H9 (cell line): ENCODE data around the gene SLC6A7. TPM values are rescaled to one million over a fixed set of nuclear protein-coding genes. Genes with fewer than 3 reads are reported as not detected.

Experiments used
- DNase-seq: peaks from one replicate; pipeline ENCODE4 v3.0.0-alpha.2; 2017
- H2AFZ ChIP-seq: one replicate; pipeline ENCODE4 v1.6.1; 2013; ENCODE audit warnings: mild to moderate bottlenecking, low read length, control low read depth, moderate library complexity
- H2AK5ac ChIP-seq: 2 replicates; pipeline ENCODE4 v1.6.1; 2013; ENCODE audit warnings: low read length, control low read depth, mixed read lengths; ENCODE audit not compliant: insufficient read length
- H2BK120ac ChIP-seq: one replicate; pipeline ENCODE4 v1.6.1; 2013; ENCODE audit warnings: low read depth, mild to moderate bottlenecking, low read length, control low read depth, inconsistent platforms; ENCODE audit not compliant: poor library complexity, severe bottlenecking
- H2BK12ac ChIP-seq: 2 replicates; pipeline ENCODE4 v1.6.1; 2013; ENCODE audit warnings: low read length, control low read depth, mixed read lengths, low read depth; ENCODE audit not compliant: insufficient read length
- H2BK15ac ChIP-seq: 2 replicates; pipeline ENCODE4 v1.6.1; 2013; ENCODE audit warnings: low read depth, low read length, control low read depth
- H2BK20ac ChIP-seq: one replicate; pipeline ENCODE4 v1.6.1; 2013; ENCODE audit warnings: low read depth, mild to moderate bottlenecking, low read length, control low read depth, inconsistent platforms; ENCODE audit not compliant: poor library complexity, severe bottlenecking
- H2BK5ac ChIP-seq: 2 replicates; pipeline ENCODE4 v1.6.1; 2013; ENCODE audit warnings: low read length, control low read depth, mixed read lengths; ENCODE audit not compliant: insufficient read length
- H3K14ac ChIP-seq: 2 replicates; pipeline ENCODE4 v1.6.1; 2013; ENCODE audit warnings: low read length, control low read depth; ENCODE audit not compliant: insufficient read depth
- H3K18ac ChIP-seq: 2 replicates; pipeline ENCODE4 v1.6.1; 2013; ENCODE audit warnings: low read depth, mild to moderate bottlenecking, mixed read lengths, low read length, control low read depth; ENCODE audit not compliant: insufficient read length
- H3K23ac ChIP-seq: 2 replicates; pipeline ENCODE4 v1.6.1; 2013; ENCODE audit warnings: low read length, control low read depth, mixed read lengths, low read depth; ENCODE audit not compliant: insufficient read length
- H3K23me2 ChIP-seq: 2 replicates; pipeline ENCODE4 v1.6.1; 2013; ENCODE audit warnings: low read depth, mild to moderate bottlenecking, mixed read lengths, low read length, control low read depth; ENCODE audit not compliant: insufficient read length, poor library complexity, severe bottlenecking
- H3K27ac ChIP-seq: 2 replicates; pipeline ENCODE4 v1.5.1; 2013; ENCODE audit warnings: low read length, control low read depth, mixed read lengths, low read depth; ENCODE audit not compliant: insufficient read length
- H3K27me3 ChIP-seq: 2 replicates; pipeline ENCODE4 v1.6.1; 2013; ENCODE audit warnings: low read length, control low read depth, inconsistent platforms; ENCODE audit not compliant: insufficient read depth
- H3K4ac ChIP-seq: 2 replicates; pipeline ENCODE4 v1.6.1; 2013; ENCODE audit warnings: low read depth, mild to moderate bottlenecking, control low read depth, inconsistent platforms, low read length, moderate library complexity
- H3K4me1 ChIP-seq: 2 replicates; pipeline ENCODE4 v1.6.1; 2013; ENCODE audit warnings: low read length, control low read depth, inconsistent platforms; ENCODE audit not compliant: insufficient read depth
- H3K4me2 ChIP-seq: 2 replicates; pipeline ENCODE4 v1.6.1; 2013; ENCODE audit warnings: low read length, control low read depth, mixed read lengths; ENCODE audit not compliant: insufficient read length, insufficient read depth
- H3K56ac ChIP-seq: 2 replicates; pipeline ENCODE4 v1.6.1; 2013; ENCODE audit warnings: low read depth, mild to moderate bottlenecking, mixed read lengths, low read length, control low read depth; ENCODE audit not compliant: insufficient read length
- H3K79me1 ChIP-seq: 2 replicates; pipeline ENCODE4 v1.6.1; 2013; ENCODE audit warnings: low read depth, mild to moderate bottlenecking, moderate library complexity, low read length, control low read depth, inconsistent platforms; ENCODE audit not compliant: insufficient read depth, poor library complexity, severe bottlenecking
- H3K79me2 ChIP-seq: 2 replicates; pipeline ENCODE4 v1.6.1; 2013; ENCODE audit warnings: low read length, control low read depth, inconsistent platforms; ENCODE audit not compliant: insufficient read depth
- H3K9ac ChIP-seq: 2 replicates; pipeline ENCODE4 v1.6.1; 2013; ENCODE audit warnings: low read length, control low read depth, mixed read lengths; ENCODE audit not compliant: insufficient read length; ENCODE audit errors: extremely low read depth
- H3K9me3 ChIP-seq: one replicate; pipeline ENCODE4 v1.6.1; 2013; ENCODE audit warnings: low read depth, low read length, inconsistent platforms; ENCODE audit not compliant: control insufficient read depth
- H3T11ph ChIP-seq: one replicate; pipeline ENCODE4 v1.6.1; 2013; ENCODE audit warnings: mild to moderate bottlenecking, low read length, control low read depth, inconsistent platforms
- H4K20me1 ChIP-seq: one replicate; pipeline ENCODE4 v1.6.1; 2013; ENCODE audit not compliant: control insufficient read depth, insufficient read length, insufficient read depth
- H4K5ac ChIP-seq: 2 replicates; pipeline ENCODE4 v1.6.1; 2013; ENCODE audit warnings: low read depth, mild to moderate bottlenecking, mixed read lengths, low read length, control low read depth; ENCODE audit not compliant: insufficient read length
- H4K8ac ChIP-seq: replicated peaks from 2 replicates; pipeline ENCODE4 v1.6.1; 2013; ENCODE audit warnings: low read length, control low read depth, mixed read lengths, low read depth; ENCODE audit not compliant: insufficient read length
- H4K91ac ChIP-seq: 2 replicates; pipeline ENCODE4 v1.6.1; 2013; ENCODE audit warnings: low read depth, mild to moderate bottlenecking, moderate library complexity, mixed read lengths, low read length, control low read depth; ENCODE audit not compliant: insufficient read length
- H3K27ac Mint-ChIP-seq, 3 experiments: 2 replicates in 2 of 3; 3 replicates in 1 of 3; pipeline ENCODE4 v1.8.0; 2020 to 2021; ENCODE audit warnings: mixed read lengths in 3 of 3, mild to moderate bottlenecking in 1 of 3, moderate library complexity in 1 of 3
- H3K27me3 Mint-ChIP-seq: 2 replicates; pipeline ENCODE4 v1.8.0; 2021; ENCODE audit warnings: low read depth, mild to moderate bottlenecking, moderate library complexity, mixed read lengths
- H3K36me3 Mint-ChIP-seq, 3 experiments: 2 replicates in 2 of 3; 3 replicates in 1 of 3; pipeline ENCODE4 v1.8.0; 2020 to 2021; ENCODE audit warnings: low read depth in 3 of 3, mixed read lengths in 3 of 3; ENCODE audit not compliant: insufficient read depth in 1 of 3
- H3K4me1 Mint-ChIP-seq, 2 experiments: 2 replicates each; pipeline ENCODE4 v1.8.0; 2020; ENCODE audit warnings: mixed read lengths in 2 of 2
- H3K4me3 Mint-ChIP-seq, 2 experiments: 2 replicates in 1 of 2; 3 replicates in 1 of 2; pipeline ENCODE4 v1.8.0; 2020 to 2021; ENCODE audit warnings: mild to moderate bottlenecking in 2 of 2, mixed read lengths in 2 of 2, moderate library complexity in 1 of 2
- H3K9me3 Mint-ChIP-seq, 2 experiments: 2 replicates in 1 of 2; 3 replicates in 1 of 2; pipeline ENCODE4 v1.8.0; 2020; ENCODE audit warnings: mild to moderate bottlenecking in 2 of 2, mixed read lengths in 2 of 2, moderate library complexity in 1 of 2
- CTCF ChIP-seq: fragments of 200-600 bp; sonication (generic); conservative IDR thresholded peaks from 3 replicates; pipeline ENCODE4 v1.8.0; 2021; ENCODE audit warnings: antibody characterized with exemption, mild to moderate bottlenecking
- WGBS: extraction: QIAGEN DNeasy Blood & Tissue Kit; methylation state at CpG from one replicate; pipeline ENCODE4 v1.1.7; 2013; ENCODE audit warnings: missing lambda C conversion rate, low lambda C conversion rate, mixed read lengths; ENCODE audit not compliant: insufficient read length; ENCODE audit errors: extremely low coverage; 5-methylcytosine and 5-hydroxymethylcytosine counted together
- total RNA-seq: library from RNA; stranded (reverse); gene quantifications from 2 replicates; pipeline ENCODE4 v1.2.1, GENCODE V29; 2021

The SLC6A7 gene
- total RNA-seq, 1 experiment from 2014 or later, result not detected

- peak within 1 kb of the TSS; percentile 37 for H3K4me2 ChIP-seq
Observed at GRCh38 chr5:150166650-150167511, 23.0 kb upstream of the SLC6A7 start, which contains the start of gene CDX1. CDX1 (plus strand) TSS chr5:150166778; CDS start chr5:150166877, 99 bp downstream.

More at GRCh38 chr5:150166650-150167511, 23.0 kb upstream of the SLC6A7 start, which contains the start of gene CDX1:
- no peaks in the 10 kb centered on the region for H3K4me1 ChIP-seq
- Mint-ChIP-seq H3K4me1 (peaks cover 13 to 19% of the 10 kb centered on the region in 2 experiments), H3K27me3 (peaks cover 99% of the 10 kb centered on the region), H3K9me3 (peaks cover 3 to 6% of the 10 kb centered on the region in 2 experiments; a peak in 2 of 5 replicates), H3K4me3 (peak within 1 kb of the TSS; percentile 15 to 68; a peak in 3 of 5 replicates), H3K36me3 (no peaks in the 10 kb centered on the region), H3K27ac (no peak within 1 kb of the TSS)
- no peak within 1 kb of the TSS for H2AK5ac ChIP-seq
- no peaks in the 10 kb centered on the region for H4K20me1 ChIP-seq
- H3K9me3 ChIP-seq, result no peaks in the 10 kb centered on the region
- H3K4ac ChIP-seq, result no peak within 1 kb of the TSS
- H3K18ac ChIP-seq, result no peak within 1 kb of the TSS
- no peak within 1 kb of the TSS for H4K8ac ChIP-seq
- no CpG with 5 or more reads among the region's 93 CpGs for WGBS
- no peaks in the 10 kb centered on the region for H3K79me2 ChIP-seq
- no peaks in the 10 kb centered on the region for H3K23me2 ChIP-seq
- H2BK15ac ChIP-seq, result no peak within 1 kb of the TSS
- H2AFZ ChIP-seq, result no peak within 1 kb of the TSS
- no peak within 1 kb of the TSS for H2BK5ac ChIP-seq
- TF ChIP-seq CTCF, result no peak
- H3K27ac ChIP-seq, result no peak within 1 kb of the TSS
- no peak within 1 kb of the TSS for H2BK12ac ChIP-seq
- H2BK20ac ChIP-seq, result no peak within 1 kb of the TSS
- no peak within 1 kb of the TSS for H3K14ac ChIP-seq
- DNase-seq, result peak; percentile 58
- H3K56ac ChIP-seq, result no peak within 1 kb of the TSS
- H2BK120ac ChIP-seq, result no peak within 1 kb of the TSS
- no peak within 1 kb of the TSS for H4K91ac ChIP-seq
- H3K27me3 ChIP-seq, result peaks cover 63% of the 10 kb centered on the region
- no peaks in the 10 kb centered on the region for H3K79me1 ChIP-seq
- no peak within 1 kb of the TSS for H3K23ac ChIP-seq
- no peak within 1 kb of the TSS for H3K9ac ChIP-seq
- no peak within 1 kb of the TSS for H3T11ph ChIP-seq
- no peak within 1 kb of the TSS for H4K5ac ChIP-seq
